HT-29 (cell line): ENCODE results near the gene CYBRD1. TPM values are rescaled to one million over a fixed set of nuclear protein-coding genes. Genes with fewer than 3 reads are reported as not detected.

Experiments
- DNase-seq: peaks from one replicate; pipeline ENCODE4 v3.0.0-alpha.2; 2015; ENCODE audit warnings: low spot score
- total RNA-seq: library from RNA; depleted of rRNA; stranded (reverse); fragments of >200 nt; shearing (Covaris generic); gene quantifications from 2 replicates; pipeline ENCODE4 v1.2.3, GENCODE V29; 2014

Gene CYBRD1
- total RNA-seq, 1 experiment from 2014 or later, result 0.64 TPM

GRCh38 chr2:171553858-171554257 is 31.6 kb downstream of the CYBRD1 start:
- peak; percentile 73 for DNase-seq

- no peak for DNase-seq
Measured at GRCh38 chr2:171554991-171555615, 32.8 kb downstream of the CYBRD1 start.

- DNase-seq, result no peak
Measured at GRCh38 chr2:171557363-171557762, 35.1 kb downstream of the CYBRD1 start.

- no peak for DNase-seq
Measured at GRCh38 chr2:171563301-171563700, 41.0 kb downstream of the CYBRD1 start.

- DNase-seq, result no peak
Measured at GRCh38 chr2:171564463-171564862, 42.2 kb downstream of the CYBRD1 start.

- no peak for DNase-seq
Measured at GRCh38 chr2:171566057-171566456, 43.8 kb downstream of the CYBRD1 start.

GRCh38 chr2:171566753-171567152 is 44.5 kb downstream of the CYBRD1 start:
- no peak for DNase-seq

- no peak for DNase-seq
Measured at GRCh38 chr2:171568089-171568488, 45.8 kb downstream of the CYBRD1 start.

- DNase-seq, result no peak
Measured at GRCh38 chr2:171571721-171572120, 49.4 kb downstream of the CYBRD1 start.

- DNase-seq, result peak; percentile 77
Measured at GRCh38 chr2:171574149-171574795, 52.0 kb downstream of the CYBRD1 start.

GRCh38 chr2:171575606-171576005 is 53.3 kb downstream of the CYBRD1 start:
- no peak for DNase-seq

GRCh38 chr2:171578127-171578803 is 56.0 kb downstream of the CYBRD1 start:
- no peak for DNase-seq

GRCh38 chr2:171579481-171579880 is 57.2 kb downstream of the CYBRD1 start:
- no peak for DNase-seq

- no peak for DNase-seq
Measured at GRCh38 chr2:171583566-171583965, 61.3 kb downstream of the CYBRD1 start.

- DNase-seq, result no peak
Measured at GRCh38 chr2:171584001-171584400, 61.7 kb downstream of the CYBRD1 start.

- DNase-seq, result no peak
Measured at GRCh38 chr2:171587132-171587531, 64.9 kb downstream of the CYBRD1 start.

- no peak for DNase-seq
Measured at GRCh38 chr2:171587567-171587966, 65.3 kb downstream of the CYBRD1 start.

- no peak for DNase-seq
Measured at GRCh38 chr2:171590116-171590515, 67.8 kb downstream of the CYBRD1 start.

- no peak for DNase-seq
Measured at GRCh38 chr2:171592036-171592555, 69.8 kb downstream of the CYBRD1 start.

GRCh38 chr2:171595456-171595855 is 73.2 kb downstream of the CYBRD1 start:
- DNase-seq, result no peak

GRCh38 chr2:171595896-171596295 is 73.6 kb downstream of the CYBRD1 start:
- DNase-seq, result no peak

GRCh38 chr2:171598713-171599319 is 76.5 kb downstream of the CYBRD1 start:
- DNase-seq, result peak; percentile 73
